ENCODE measurements around the gene S100A3. TPM values are rescaled to one million over a fixed set of nuclear protein-coding genes. Genes with fewer than 3 reads are reported as not detected.
A peak's percentile ranks its signal among the peaks of the same experiment; 100 is the strongest.

The S100A3 gene
- total and polyA plus RNA-seq, 2 of the 13 experiments (the other 11 are each of a cell fraction or from before 2014, with no cell fraction given): 2.5 to 4.5 TPM

GRCh38 chr1:153547560-153548551, 1.2 kb downstream of the S100A3 start:
- H3K4me3 ChIP-seq (replicated peaks in 1 of 3; ENCODE audit: insufficient read depth in 1 of 3, low read depth in 2 of 3, low read length in 3 of 3): no peak overlapping the region
- peaks cover 3 to 8% of the 10 kb centered on the region in 2 experiments; a peak in 3 of 5 replicates for H3K27me3 ChIP-seq (ENCODE audit: control insufficient read depth in 1 of 2, insufficient read depth in 2 of 2, low read length in 2 of 2)
- in situ Hi-C loops (cut with HindIII; ENCODE audit: extremely low pct_ligation_motif_present, low pct_unique_long_range_greater_than_20kb): no loop called here
- no peak overlapping the region for H3K27ac ChIP-seq (ENCODE audit: extremely low read length, insufficient read depth, low read length)
- no peak overlapping the region for H3K4me2 ChIP-seq (ENCODE audit: low read depth, low read length)
- H3K9ac ChIP-seq (ENCODE audit: insufficient read depth, low read depth, low read length): no peak overlapping the region
- no peak overlapping the region for H2AFZ ChIP-seq (ENCODE audit: low read length)
- DNase-seq (ENCODE audit: low spot score) (no peak), ATAC-seq (no peak), FAIRE-seq (no peak)
- H3K36me3 ChIP-seq (replicated peaks in 1 of 2; ENCODE audit: control insufficient read depth in 1 of 2, insufficient read depth in 2 of 2, low read length in 2 of 2): no peaks in the 10 kb centered on the region
- CTCF ChIA-PET (ENCODE audit: low intra/inter-chr PET ratio, low total read pairs): no interaction called here
- H4K20me1 ChIP-seq (ENCODE audit: insufficient read depth, low read length): no peaks in the 10 kb centered on the region
- intact Hi-C loops (cut with micrococcal nuclease; ENCODE audit: unreplicated experiment): no loop called here
- H3K4me1 ChIP-seq (ENCODE audit: insufficient read depth, low read length): peaks cover 97% of the 10 kb centered on the region
- POLR2A ChIA-PET: interaction anchor here (1.0 kb wide), 1 partner anchor 12 kb away, joined by 5 read pairs; the partner anchor contains the start of gene S100A6
- TF ChIP-seq ZNF768 (CRISPR knock-in tag; IDR thresholded peaks at IDR 0.05): peak; percentile 22; the same call in 1 of the 2 replicates
- TF ChIP-seq RARG (CRISPR knock-in tag; IDR thresholded peaks at IDR 0.05; ENCODE audit: low read depth): no peak
- no peak for TF ChIP-seq SMAD3 (CRISPR knock-in tag; IDR thresholded peaks at IDR 0.05)
- TF ChIP-seq ZMYM3 (CRISPR knock-in tag; IDR thresholded peaks at IDR 0.05): peak; percentile 27; the same call in 1 of the 2 replicates
- TF ChIP-seq ZNF629 (CRISPR knock-in tag; conservative IDR thresholded peaks at IDR 0.05): peak; percentile 81
- no peak for TF ChIP-seq SIX4 (CRISPR knock-in tag; IDR thresholded peaks at IDR 0.05)
- WGBS (ENCODE audit: low lambda C conversion rate): 66% methylated on average over 18 of the region's 19 CpGs
- BruUV-seq (replicated peaks): no TSS peak
- H3K9me3 ChIP-seq (ENCODE audit: low read length): no peaks in the 10 kb centered on the region
- no peaks in the 10 kb centered on the region for H3K79me2 ChIP-seq (ENCODE audit: insufficient read depth, low read length)

- Histone ChIP-seq H4K20me1 (ENCODE audit: insufficient read depth, low read length) (no peaks in the 10 kb centered on the region), H3K27me3 (ENCODE audit: control insufficient read depth in 1 of 2, insufficient read depth in 2 of 2, low read length in 2 of 2) (peaks cover 1 to 8% of the 10 kb centered on the region in 2 experiments; a peak in 3 of 5 replicates), H3K4me3 (replicated peaks in 1 of 3; ENCODE audit: insufficient read depth in 1 of 3, low read depth in 2 of 3, low read length in 3 of 3) (no peak overlapping the region), H3K79me2 (ENCODE audit: insufficient read depth, low read length) (no peaks in the 10 kb centered on the region), H3K9ac (ENCODE audit: insufficient read depth, low read depth, low read length) (no peak overlapping the region), H3K4me2 (ENCODE audit: low read depth, low read length) (no peak overlapping the region), H3K9me3 (ENCODE audit: low read length) (no peaks in the 10 kb centered on the region), H2AFZ (ENCODE audit: low read length) (no peak overlapping the region), H3K4me1 (ENCODE audit: insufficient read depth, low read length) (peaks cover 98% of the 10 kb centered on the region), H3K36me3 (replicated peaks in 1 of 2; ENCODE audit: control insufficient read depth in 1 of 2, insufficient read depth in 2 of 2, low read length in 2 of 2) (no peaks in the 10 kb centered on the region), H3K27ac (ENCODE audit: extremely low read length, insufficient read depth, low read length) (no peak overlapping the region)
- no peak for ATAC-seq
- intact Hi-C loops (cut with micrococcal nuclease; ENCODE audit: unreplicated experiment) (no loop called here), in situ Hi-C loops (cut with HindIII; ENCODE audit: extremely low pct_ligation_motif_present, low pct_unique_long_range_greater_than_20kb) (no loop called here)
- BruUV-seq (replicated peaks): no TSS peak
- FAIRE-seq: no peak
- TF ChIP-seq ZNF768 (CRISPR knock-in tag; IDR thresholded peaks at IDR 0.05) (peak; percentile 90), ZNF83 (CRISPR knock-in tag; IDR thresholded peaks at IDR 0.05; ENCODE audit: borderline replicate concordance) (no peak)
- POLR2A ChIA-PET: no interaction called here
- WGBS (ENCODE audit: low lambda C conversion rate): 71% methylated on average over 7 of the region's 14 CpGs
- CTCF ChIA-PET (ENCODE audit: low intra/inter-chr PET ratio, low total read pairs): no interaction called here
- DNase-seq (ENCODE audit: low spot score): no peak
Observed at GRCh38 chr1:153546796-153547559, 2.1 kb downstream of the S100A3 start.

Data from HepG2 (cell line).